Body of pancreas (tissue), 4 donors: Measurements from ENCODE around the gene LAMA2. TPM values are rescaled to one million over a fixed set of nuclear protein-coding genes. Genes with fewer than 3 reads are reported as not detected.

Experiments used
- ATAC-seq: fragments of 150-250 bp; one replicate; pipeline ENCODE4 v1.9.1; 2016
- DNase-seq, 4 donors: peaks; one replicate each; pipeline ENCODE4 v3.0.0-alpha.2; 2019
- H3K27ac ChIP-seq, 4 donors: fragments of 200-600 bp; sonication (generic); 1 replicate in 3 of 4; 2 replicates in 1 of 4; pipeline versions ENCODE4 v1.5.1 to v1.6.1; 2016 to 2019; ENCODE audit warnings: mild to moderate bottlenecking in 1 of 4, mixed read lengths in 1 of 4, moderate library complexity in 1 of 4
- H3K27me3 ChIP-seq, 2 donors: fragments of 200-600 bp; sonication (generic); one replicate each; pipeline ENCODE4 v1.6.0; 2016; ENCODE audit warnings: mild to moderate bottlenecking in 1 of 2
- H3K36me3 ChIP-seq, 2 donors: fragments of 200-600 bp; sonication (generic); replicated peaks in 1 of 2; 2 replicates each; pipeline ENCODE4 v1.5.1; 2016; ENCODE audit warnings: low read depth in 2 of 2; ENCODE audit not compliant: insufficient read depth in 1 of 2
- H3K4me1 ChIP-seq: fragments of 200-600 bp; sonication (generic); one replicate; pipeline ENCODE4 v1.6.0; 2016
- H3K4me3 ChIP-seq, 2 donors: fragments of 200-600 bp; sonication (generic); 1 replicate in 1 of 2; 2 replicates in 1 of 2; pipeline ENCODE4 v1.5.1; 2016 to 2019
- H3K9me3 ChIP-seq, 3 donors: fragments of 200-600 bp; sonication (generic); 1 replicate in 2 of 3; 2 replicates in 1 of 3; pipeline ENCODE4 v1.5.1; 2016
- POLR2A ChIP-seq, 3 donors: fragments of 450-650 bp; IDR thresholded peaks; one replicate each; pipeline ENCODE4 v1.6.1; 2016; ENCODE audit warnings: antibody characterized with exemption in 3 of 3, mild to moderate bottlenecking in 2 of 3
- WGBS, 2 donors: methylation state at CpG; one replicate each; pipeline ENCODE4 v1.1.5; 2017; 5-methylcytosine and 5-hydroxymethylcytosine counted together
- intact Hi-C: fragments of 100-400 bp; cut with DNase I; formaldehyde crosslinking; loops from one replicate; pipeline ENCODE4 v1.15.1; 2023
- total RNA-seq, 2 donors: library from RNA; depleted of rRNA; stranded (reverse); fragments of >200 nt; gene quantifications; one replicate each; pipeline ENCODE4 v1.1.0, GENCODE V29; 2016
- TF ChIP-seq, protein P1 (sequence below), 7 experiments: fragments of 450-650 bp in 4 of 7; fragments of 200-600 bp in 3 of 7; sonication (generic) in 3 of 7; IDR thresholded peaks; one replicate each; pipeline ENCODE4 v1.5.1; 2016 to 2019; ENCODE audit warnings: antibody characterized with exemption in 7 of 7

The LAMA2 gene
- total RNA-seq, 2 donors from 2014 or later = 43.3 to 54.7 TPM

DNA sequence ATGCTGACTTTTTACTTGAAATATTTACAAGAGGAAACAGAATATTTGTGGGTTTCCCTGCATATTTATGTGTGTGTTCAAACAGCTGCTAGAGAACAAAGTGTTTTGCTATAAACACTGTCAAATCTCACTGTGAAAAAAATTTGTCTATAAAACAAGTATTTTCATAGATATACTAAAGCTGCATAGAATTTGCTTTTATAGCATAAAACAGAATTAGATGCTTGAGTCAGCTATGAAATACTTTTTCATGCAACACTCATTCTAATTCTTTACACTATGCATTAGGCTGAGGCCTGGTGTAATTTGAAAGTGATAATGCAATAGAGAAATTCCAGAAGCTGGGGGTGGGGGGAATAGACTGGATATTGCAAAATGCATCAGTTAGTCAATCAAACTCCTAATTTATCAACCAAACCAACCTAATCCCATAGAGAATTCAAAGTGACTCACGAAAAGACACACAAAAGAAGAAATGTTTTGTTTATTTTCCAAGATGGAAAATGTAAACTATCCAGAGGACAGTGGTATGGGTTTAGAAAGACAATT lies 148.2 kb downstream of the LAMA2 start:
- no peak for TF ChIP-seq POLR2A (IDR thresholded peaks at IDR 0.05)
- TF ChIP-seq, protein P1, sequence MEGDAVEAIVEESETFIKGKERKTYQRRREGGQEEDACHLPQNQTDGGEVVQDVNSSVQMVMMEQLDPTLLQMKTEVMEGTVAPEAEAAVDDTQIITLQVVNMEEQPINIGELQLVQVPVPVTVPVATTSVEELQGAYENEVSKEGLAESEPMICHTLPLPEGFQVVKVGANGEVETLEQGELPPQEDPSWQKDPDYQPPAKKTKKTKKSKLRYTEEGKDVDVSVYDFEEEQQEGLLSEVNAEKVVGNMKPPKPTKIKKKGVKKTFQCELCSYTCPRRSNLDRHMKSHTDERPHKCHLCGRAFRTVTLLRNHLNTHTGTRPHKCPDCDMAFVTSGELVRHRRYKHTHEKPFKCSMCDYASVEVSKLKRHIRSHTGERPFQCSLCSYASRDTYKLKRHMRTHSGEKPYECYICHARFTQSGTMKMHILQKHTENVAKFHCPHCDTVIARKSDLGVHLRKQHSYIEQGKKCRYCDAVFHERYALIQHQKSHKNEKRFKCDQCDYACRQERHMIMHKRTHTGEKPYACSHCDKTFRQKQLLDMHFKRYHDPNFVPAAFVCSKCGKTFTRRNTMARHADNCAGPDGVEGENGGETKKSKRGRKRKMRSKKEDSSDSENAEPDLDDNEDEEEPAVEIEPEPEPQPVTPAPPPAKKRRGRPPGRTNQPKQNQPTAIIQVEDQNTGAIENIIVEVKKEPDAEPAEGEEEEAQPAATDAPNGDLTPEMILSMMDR (IDR thresholded peaks at IDR 0.05) = no peak
- ATAC-seq (no peak), DNase-seq (no peak)
- Histone ChIP-seq H3K27me3 (no peaks in the 10 kb centered on the region), H3K9me3 (no peaks in the 10 kb centered on the region), H3K4me1 (no peaks in the 10 kb centered on the region), H3K36me3 (no peaks in the 10 kb centered on the region), H3K4me3 (no peak overlapping the region), H3K27ac (no peak overlapping the region)
- WGBS, 2 donors = 47 to 54% methylated on average over 1 of the region's 1 CpG
- intact Hi-C loops = no loop called here

DNA sequence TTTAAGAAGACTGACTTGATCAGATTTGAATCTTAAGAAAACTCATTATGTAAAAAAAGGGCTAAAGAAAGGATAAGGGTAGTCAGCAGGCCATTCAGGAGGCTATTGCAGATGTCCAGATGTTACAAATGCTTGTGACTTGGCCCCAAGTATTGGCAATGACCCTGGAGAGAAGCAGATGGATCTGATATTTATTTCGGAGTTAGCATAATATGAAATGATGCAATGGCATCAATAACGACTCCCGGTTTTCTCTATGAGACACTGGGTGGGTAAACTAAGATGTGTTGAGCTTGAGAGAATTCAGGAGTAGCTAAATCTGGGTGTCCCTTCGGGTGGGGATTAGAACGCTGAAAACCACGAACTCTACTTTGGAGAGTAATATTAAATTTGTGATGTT lies 149.7 kb downstream of the LAMA2 start:
- Histone ChIP-seq H3K9me3 (no peaks in the 10 kb centered on the region), H3K27ac (no peak overlapping the region)
- intact Hi-C loops = no loop called here

DNA sequence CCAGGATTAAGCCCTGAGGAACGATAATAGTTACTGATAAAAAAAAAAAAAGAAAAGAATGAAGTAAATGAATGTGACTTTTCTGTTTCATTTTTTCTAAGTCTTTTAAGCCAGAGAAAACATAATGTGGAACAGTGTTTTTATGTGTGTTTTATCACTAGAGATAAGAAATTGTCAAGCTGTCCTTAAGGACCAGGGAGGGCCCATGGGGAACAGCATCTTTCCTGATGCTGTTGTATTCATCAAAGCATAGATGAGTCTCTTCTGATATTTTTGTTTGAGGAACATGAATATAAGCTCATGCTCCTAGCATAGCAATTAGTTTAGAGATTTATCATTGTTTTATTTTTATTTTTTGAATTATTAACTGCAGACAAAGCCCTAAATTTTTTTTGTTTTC lies 150.2 kb downstream of the LAMA2 start:
- WGBS, 2 donors = 74 to 77% methylated on average over 1 of the region's 1 CpG
- H3K9me3 ChIP-seq = no peaks in the 10 kb centered on the region
- intact Hi-C loops = no loop called here
- H3K4me1 ChIP-seq = no peaks in the 10 kb centered on the region
- TF ChIP-seq POLR2A (IDR thresholded peaks at IDR 0.05) = no peak
- TF ChIP-seq, protein P1 (IDR thresholded peaks at IDR 0.05) = no peak
- H3K27me3 ChIP-seq = no peaks in the 10 kb centered on the region
- ATAC-seq (no peak), DNase-seq (no peak)
- H3K36me3 ChIP-seq = no peaks in the 10 kb centered on the region
- H3K27ac ChIP-seq = no peak overlapping the region
- H3K4me3 ChIP-seq = no peak overlapping the region

More for the DNA sequence above, 149.7 kb downstream of the LAMA2 start:
- DNase-seq = peak in 1 of 4 donors; percentile 5
- WGBS, 2 donors = 68 to 69% methylated on average over 6 of the region's 6 CpGs
- no peaks in the 10 kb centered on the region for H3K27me3 ChIP-seq
- TF ChIP-seq POLR2A (IDR thresholded peaks at IDR 0.05) = no peak
- TF ChIP-seq, protein P1 (IDR thresholded peaks at IDR 0.05) = no peak
- no peak for ATAC-seq
- no peaks in the 10 kb centered on the region for H3K4me1 ChIP-seq
- no peaks in the 10 kb centered on the region for H3K36me3 ChIP-seq
- H3K4me3 ChIP-seq = no peak overlapping the region

DNA sequence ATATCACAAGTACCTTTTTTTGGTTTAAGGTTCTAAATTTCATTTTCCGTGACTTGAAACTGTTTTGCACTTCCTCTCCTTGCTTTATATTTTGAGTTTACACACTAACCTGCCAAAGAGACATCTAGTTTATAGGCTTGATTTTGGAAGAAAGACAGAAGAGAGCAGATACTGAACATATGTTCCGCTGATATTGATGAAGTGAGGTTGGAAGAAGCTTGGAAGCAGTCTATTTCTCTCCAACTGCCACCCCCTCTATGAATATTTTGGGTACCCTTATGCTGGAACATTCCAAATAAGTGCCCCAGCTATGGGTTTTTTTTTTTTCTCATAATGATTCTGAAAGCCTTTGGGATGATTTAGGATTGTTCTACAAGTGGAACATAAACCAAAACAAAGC lies 150.6 kb downstream of the LAMA2 start:
- H3K27ac ChIP-seq = no peak overlapping the region
- no peak overlapping the region for H3K4me3 ChIP-seq
- WGBS, 2 donors = 66 to 75% methylated on average over 2 of the region's 2 CpGs
- no peak for TF ChIP-seq POLR2A (IDR thresholded peaks at IDR 0.05)
- TF ChIP-seq, protein P1 (IDR thresholded peaks at IDR 0.05) = no peak
- ATAC-seq (no peak), DNase-seq (no peak)
- H3K36me3 ChIP-seq = no peaks in the 10 kb centered on the region
- H3K9me3 ChIP-seq = no peaks in the 10 kb centered on the region
- intact Hi-C loops = no loop called here
- no peaks in the 10 kb centered on the region for H3K4me1 ChIP-seq
- no peaks in the 10 kb centered on the region for H3K27me3 ChIP-seq

DNA sequence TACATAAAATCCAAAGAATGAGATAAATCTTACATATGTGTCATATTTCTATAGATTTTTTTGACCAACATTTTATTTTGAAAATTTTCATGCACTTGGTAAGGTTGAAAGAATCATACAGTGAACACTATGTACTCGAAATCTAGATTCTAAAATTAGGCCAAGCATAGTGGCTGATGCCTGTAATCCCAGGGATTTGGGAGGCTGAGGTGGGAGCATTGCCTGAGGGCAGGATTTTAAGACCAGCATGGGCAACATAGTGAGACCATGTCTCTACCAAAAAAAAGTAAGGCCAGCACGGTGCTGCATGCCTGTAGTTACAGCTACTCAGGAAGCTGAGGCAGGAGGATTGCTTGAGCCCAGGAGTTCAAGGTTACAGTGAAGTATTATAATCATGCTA lies 158.6 kb downstream of the LAMA2 start:
- intact Hi-C loops = no loop called here
- ATAC-seq (no peak), DNase-seq (no peak)
- TF ChIP-seq, protein P1 (IDR thresholded peaks at IDR 0.05) = no peak
- no peak for TF ChIP-seq POLR2A (IDR thresholded peaks at IDR 0.05)
- Histone ChIP-seq H3K27me3 (no peaks in the 10 kb centered on the region), H3K9me3 (no peaks in the 10 kb centered on the region), H3K27ac (no peak overlapping the region), H3K36me3 (no peaks in the 10 kb centered on the region), H3K4me3 (no peak overlapping the region), H3K4me1 (no peaks in the 10 kb centered on the region)
- 40 to 50% methylated on average over 2 of the region's 2 CpGs for WGBS, 2 donors
